PC-9 (cell line): Measurements from ENCODE around the gene FOXN3.

Source experiments
- EZH2 ChIP-seq: fragments of 200-600 bp; sonication (generic); IDR thresholded peaks from 2 replicates; pipeline ENCODE4 v1.8.0; 2017; ENCODE audit warnings: antibody characterized with exemption, low read depth
- TF ChIP-seq, protein P1 (sequence below): fragments of 200-600 bp; sonication (generic); conservative IDR thresholded peaks from 2 replicates; pipeline ENCODE4 v1.6.1; 2017; ENCODE audit warnings: mixed run types, antibody characterized with exemption, mild to moderate bottlenecking, moderate library complexity

DNA sequence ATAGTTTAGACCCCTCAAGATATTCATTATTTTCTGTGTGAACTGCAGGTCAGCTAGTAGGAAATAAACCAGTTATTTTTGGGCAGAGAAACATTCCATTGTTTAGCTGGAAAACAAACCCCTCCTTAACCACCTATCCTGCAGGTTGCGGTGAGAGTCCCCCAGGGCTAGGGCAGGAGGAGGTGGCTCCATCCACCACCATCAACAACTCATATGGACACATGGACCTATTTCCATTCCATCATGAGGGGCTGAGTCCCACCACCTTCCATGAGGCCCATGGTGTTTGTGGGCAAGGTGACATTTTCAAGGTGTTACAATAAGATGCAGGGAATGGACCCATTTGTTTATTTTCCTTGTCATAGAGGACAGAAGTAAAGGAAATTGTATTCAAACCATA lies 160.1 kb downstream of the FOXN3 start:
- TF ChIP-seq EZH2 = no peak
- TF ChIP-seq, protein P1, sequence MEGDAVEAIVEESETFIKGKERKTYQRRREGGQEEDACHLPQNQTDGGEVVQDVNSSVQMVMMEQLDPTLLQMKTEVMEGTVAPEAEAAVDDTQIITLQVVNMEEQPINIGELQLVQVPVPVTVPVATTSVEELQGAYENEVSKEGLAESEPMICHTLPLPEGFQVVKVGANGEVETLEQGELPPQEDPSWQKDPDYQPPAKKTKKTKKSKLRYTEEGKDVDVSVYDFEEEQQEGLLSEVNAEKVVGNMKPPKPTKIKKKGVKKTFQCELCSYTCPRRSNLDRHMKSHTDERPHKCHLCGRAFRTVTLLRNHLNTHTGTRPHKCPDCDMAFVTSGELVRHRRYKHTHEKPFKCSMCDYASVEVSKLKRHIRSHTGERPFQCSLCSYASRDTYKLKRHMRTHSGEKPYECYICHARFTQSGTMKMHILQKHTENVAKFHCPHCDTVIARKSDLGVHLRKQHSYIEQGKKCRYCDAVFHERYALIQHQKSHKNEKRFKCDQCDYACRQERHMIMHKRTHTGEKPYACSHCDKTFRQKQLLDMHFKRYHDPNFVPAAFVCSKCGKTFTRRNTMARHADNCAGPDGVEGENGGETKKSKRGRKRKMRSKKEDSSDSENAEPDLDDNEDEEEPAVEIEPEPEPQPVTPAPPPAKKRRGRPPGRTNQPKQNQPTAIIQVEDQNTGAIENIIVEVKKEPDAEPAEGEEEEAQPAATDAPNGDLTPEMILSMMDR = no peak
